ENCODE results near the gene PSENEN. TPM values are rescaled to one million over a fixed set of nuclear protein-coding genes. Genes with fewer than 3 reads are reported as not detected.

Gene PSENEN
- total and polyA plus RNA-seq, 9 of the 15 experiments (the other 6 are each of a cell fraction or from before 2014, with no cell fraction given), result 34.5 to 299 (median 61.1) TPM

DNA sequence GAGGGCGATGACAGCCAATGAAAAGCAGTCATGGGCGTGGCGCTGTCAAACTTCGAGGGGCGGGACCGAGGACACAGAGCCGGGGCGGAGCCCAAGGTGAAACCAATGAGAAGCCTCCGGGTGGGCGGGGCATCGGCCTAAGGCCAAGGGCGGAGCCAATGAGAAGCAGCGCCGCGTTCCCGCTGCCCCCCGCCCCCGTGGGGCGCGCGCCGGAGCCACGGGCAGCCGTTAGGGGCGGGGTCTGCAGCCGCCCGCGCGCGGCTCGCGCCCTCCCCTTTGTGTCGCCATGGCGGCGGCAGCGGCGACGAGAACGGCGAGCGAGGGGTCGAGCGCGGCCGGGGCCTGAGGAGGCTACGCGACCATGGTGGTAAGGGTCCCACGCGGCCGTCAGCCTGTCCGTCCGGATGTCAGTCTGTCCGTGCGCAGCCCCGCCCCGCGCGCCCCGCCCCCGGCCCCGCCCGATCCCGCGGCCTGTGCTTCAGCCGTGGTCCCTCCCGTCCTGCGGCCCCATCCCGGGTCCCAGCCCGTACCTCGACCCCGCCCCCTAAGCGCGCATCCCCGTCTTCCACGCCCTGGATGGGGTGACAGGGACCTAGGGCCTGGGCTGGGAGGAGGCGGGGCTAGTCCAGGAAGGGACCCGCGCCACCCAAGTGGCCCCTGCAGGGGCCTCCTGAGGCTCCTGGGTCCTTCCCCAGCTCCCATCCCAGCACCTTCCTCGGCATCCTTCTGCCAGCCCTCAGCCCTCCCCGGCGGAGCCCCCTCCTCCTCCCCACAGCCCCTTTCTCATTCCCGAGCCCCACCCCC is 30.0 kb downstream of the PSENEN start, which contains the start of gene ARHGAP33 (continued):
- TF ChIP-seq, protein P1, sequence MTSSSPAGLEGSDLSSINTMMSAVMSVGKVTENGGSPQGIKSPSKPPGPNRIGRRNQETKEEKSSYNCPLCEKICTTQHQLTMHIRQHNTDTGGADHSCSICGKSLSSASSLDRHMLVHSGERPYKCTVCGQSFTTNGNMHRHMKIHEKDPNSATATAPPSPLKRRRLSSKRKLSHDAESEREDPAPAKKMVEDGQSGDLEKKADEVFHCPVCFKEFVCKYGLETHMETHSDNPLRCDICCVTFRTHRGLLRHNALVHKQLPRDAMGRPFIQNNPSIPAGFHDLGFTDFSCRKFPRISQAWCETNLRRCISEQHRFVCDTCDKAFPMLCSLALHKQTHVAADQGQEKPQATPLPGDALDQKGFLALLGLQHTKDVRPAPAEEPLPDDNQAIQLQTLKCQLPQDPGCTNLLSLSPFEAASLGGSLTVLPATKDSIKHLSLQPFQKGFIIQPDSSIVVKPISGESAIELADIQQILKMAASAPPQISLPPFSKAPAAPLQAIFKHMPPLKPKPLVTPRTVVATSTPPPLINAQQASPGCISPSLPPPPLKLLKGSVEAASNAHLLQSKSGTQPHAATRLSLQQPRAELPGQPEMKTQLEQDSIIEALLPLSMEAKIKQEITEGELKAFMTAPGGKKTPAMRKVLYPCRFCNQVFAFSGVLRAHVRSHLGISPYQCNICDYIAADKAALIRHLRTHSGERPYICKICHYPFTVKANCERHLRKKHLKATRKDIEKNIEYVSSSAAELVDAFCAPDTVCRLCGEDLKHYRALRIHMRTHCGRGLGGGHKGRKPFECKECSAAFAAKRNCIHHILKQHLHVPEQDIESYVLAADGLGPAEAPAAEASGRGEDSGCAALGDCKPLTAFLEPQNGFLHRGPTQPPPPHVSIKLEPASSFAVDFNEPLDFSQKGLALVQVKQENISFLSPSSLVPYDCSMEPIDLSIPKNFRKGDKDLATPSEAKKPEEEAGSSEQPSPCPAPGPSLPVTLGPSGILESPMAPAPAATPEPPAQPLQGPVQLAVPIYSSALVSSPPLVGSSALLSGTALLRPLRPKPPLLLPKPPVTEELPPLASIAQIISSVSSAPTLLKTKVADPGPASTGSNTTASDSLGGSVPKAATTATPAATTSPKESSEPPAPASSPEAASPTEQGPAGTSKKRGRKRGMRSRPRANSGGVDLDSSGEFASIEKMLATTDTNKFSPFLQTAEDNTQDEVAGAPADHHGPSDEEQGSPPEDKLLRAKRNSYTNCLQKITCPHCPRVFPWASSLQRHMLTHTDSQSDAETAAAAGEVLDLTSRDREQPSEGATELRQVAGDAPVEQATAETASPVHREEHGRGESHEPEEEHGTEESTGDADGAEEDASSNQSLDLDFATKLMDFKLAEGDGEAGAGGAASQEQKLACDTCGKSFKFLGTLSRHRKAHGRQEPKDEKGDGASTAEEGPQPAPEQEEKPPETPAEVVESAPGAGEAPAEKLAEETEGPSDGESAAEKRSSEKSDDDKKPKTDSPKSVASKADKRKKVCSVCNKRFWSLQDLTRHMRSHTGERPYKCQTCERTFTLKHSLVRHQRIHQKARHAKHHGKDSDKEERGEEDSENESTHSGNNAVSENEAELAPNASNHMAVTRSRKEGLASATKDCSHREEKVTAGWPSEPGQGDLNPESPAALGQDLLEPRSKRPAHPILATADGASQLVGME (CRISPR knock-in tag; IDR thresholded peaks at IDR 0.05), result no peak
- TF ChIP-seq MBD2 (IDR thresholded peaks at IDR 0.05; ENCODE audit: borderline replicate concordance, low read depth) (peak; percentile 17; the same call in 1 of the 2 replicates), ZNF282 (CRISPR knock-in tag; IDR thresholded peaks at IDR 0.05) (no peak), DIDO1 (tag; IDR thresholded peaks at IDR 0.05; ENCODE audit: low read depth) (no peak), ZSCAN29 (IDR thresholded peaks at IDR 0.05) (no peak), PTBP1 (IDR thresholded peaks at IDR 0.05; ENCODE audit: low read depth, low read length) (no peak), ZNF143 (CRISPR knock-in tag; IDR thresholded peaks at IDR 0.05) (no peak), NR2C2 (CRISPR knock-in tag; IDR thresholded peaks at IDR 0.05) (no peak), NR2C2 (tag; IDR thresholded peaks at IDR 0.05) (0 out of 2 replicates have a peak, but pooled peaks have one; percentile 19), ILK (tag; IDR thresholded peaks at IDR 0.05; ENCODE audit: borderline replicate concordance, low read depth) (no peak), YY1 (IDR thresholded peaks at IDR 0.05; ENCODE audit: borderline replicate concordance in 1 of 3, control insufficient read depth in 1 of 3, extremely low read depth in 1 of 3, insufficient read depth in 3 of 3, insufficient read length in 1 of 3, insufficient replicate concordance in 2 of 3, low read depth in 1 of 3, low read length in 2 of 3) (peak in 2 of 3 experiments; percentile 82 to 86), CXXC5 (CRISPR knock-in tag; IDR thresholded peaks at IDR 0.05) (peak; percentile 87), SRF (CRISPR knock-in tag; IDR thresholded peaks at IDR 0.05) (no peak)
- TF ChIP-seq, protein P2, sequence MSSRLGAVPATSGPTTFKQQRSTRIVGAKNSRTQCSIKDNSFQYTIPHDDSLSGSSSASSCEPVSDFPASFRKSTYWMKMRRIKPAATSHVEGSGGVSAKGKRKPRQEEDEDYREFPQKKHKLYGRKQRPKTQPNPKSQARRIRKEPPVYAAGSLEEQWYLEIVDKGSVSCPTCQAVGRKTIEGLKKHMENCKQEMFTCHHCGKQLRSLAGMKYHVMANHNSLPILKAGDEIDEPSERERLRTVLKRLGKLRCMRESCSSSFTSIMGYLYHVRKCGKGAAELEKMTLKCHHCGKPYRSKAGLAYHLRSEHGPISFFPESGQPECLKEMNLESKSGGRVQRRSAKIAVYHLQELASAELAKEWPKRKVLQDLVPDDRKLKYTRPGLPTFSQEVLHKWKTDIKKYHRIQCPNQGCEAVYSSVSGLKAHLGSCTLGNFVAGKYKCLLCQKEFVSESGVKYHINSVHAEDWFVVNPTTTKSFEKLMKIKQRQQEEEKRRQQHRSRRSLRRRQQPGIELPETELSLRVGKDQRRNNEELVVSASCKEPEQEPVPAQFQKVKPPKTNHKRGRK (tag; IDR thresholded peaks at IDR 0.05), result no peak
- TF ChIP-seq, protein P3, sequence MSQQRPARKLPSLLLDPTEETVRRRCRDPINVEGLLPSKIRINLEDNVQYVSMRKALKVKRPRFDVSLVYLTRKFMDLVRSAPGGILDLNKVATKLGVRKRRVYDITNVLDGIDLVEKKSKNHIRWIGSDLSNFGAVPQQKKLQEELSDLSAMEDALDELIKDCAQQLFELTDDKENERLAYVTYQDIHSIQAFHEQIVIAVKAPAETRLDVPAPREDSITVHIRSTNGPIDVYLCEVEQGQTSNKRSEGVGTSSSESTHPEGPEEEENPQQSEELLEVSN (IDR thresholded peaks at IDR 0.05; ENCODE audit: borderline replicate concordance in 1 of 2, extremely low read depth in 1 of 2, insufficient read depth in 1 of 2, insufficient read length in 1 of 2, low read depth in 1 of 2, low read length in 1 of 2, poor library complexity in 1 of 2, severe bottlenecking in 1 of 2), result peak in 1 of 2 experiments; percentile 73
- TF ChIP-seq, protein P4, sequence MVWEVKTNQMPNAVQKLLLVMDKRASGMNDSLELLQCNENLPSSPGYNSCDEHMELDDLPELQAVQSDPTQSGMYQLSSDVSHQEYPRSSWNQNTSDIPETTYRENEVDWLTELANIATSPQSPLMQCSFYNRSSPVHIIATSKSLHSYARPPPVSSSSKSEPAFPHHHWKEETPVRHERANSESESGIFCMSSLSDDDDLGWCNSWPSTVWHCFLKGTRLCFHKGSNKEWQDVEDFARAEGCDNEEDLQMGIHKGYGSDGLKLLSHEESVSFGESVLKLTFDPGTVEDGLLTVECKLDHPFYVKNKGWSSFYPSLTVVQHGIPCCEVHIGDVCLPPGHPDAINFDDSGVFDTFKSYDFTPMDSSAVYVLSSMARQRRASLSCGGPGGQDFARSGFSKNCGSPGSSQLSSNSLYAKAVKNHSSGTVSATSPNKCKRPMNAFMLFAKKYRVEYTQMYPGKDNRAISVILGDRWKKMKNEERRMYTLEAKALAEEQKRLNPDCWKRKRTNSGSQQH (CRISPR knock-in tag; IDR thresholded peaks at IDR 0.05), result no peak
